OCI-LY3 (cell line): Measurements from ENCODE around the gene INPP5K.

Source experiments
- H2AFZ ChIP-seq: fragments of 200-600, 300-600 bp; shearing (Covaris generic); 2 replicates; pipeline ENCODE4 v1.6.0; 2014; ENCODE audit warnings: antibody characterized with exemption, low read depth, low read length
- H3K27ac ChIP-seq: fragments of 200-600, 300-600 bp; sonication (generic); 2 replicates; pipeline ENCODE4 v1.5.1; 2014; ENCODE audit warnings: mild to moderate bottlenecking, low read length, moderate library complexity, mixed read lengths
- H3K27me3 ChIP-seq: fragments of 200-600, 300-600 bp; sonication (generic); 2 replicates; pipeline ENCODE4 v1.6.1; 2014; ENCODE audit warnings: low read depth, low read length, mixed read lengths
- H3K36me3 ChIP-seq: fragments of 200-600, 300-600 bp; sonication (generic); replicated peaks from 2 replicates; pipeline ENCODE3; 2014; ENCODE audit warnings: low read depth, low read length, mixed read lengths
- H3K4me1 ChIP-seq: fragments of 300-600, 200-600 bp; sonication (generic); 2 replicates; pipeline ENCODE4 v1.6.1; 2014; ENCODE audit warnings: low read length, mixed read lengths
- H3K4me2 ChIP-seq: fragments of 200-600, 300-600 bp; sonication (generic); 2 replicates; pipeline ENCODE4 v1.6.1; 2014; ENCODE audit warnings: low read length, mixed read lengths
- H3K4me3 ChIP-seq: fragments of 300-600, 200-600 bp; sonication (generic); 2 replicates; pipeline ENCODE4 v1.5.1; 2014; ENCODE audit warnings: antibody characterized with exemption, mild to moderate bottlenecking, low read length, moderate library complexity
- H3K79me2 ChIP-seq: fragments of 300-600, 200-600 bp; shearing (Covaris generic); 2 replicates; pipeline ENCODE4 v1.6.1; 2014; ENCODE audit warnings: mild to moderate bottlenecking, low read length, mixed read lengths
- H3K9ac ChIP-seq: fragments of 300-600, 200-600 bp; shearing (Covaris generic); 2 replicates; pipeline ENCODE4 v1.6.0; 2014; ENCODE audit warnings: mild to moderate bottlenecking, low read length, moderate library complexity
- H3K9me3 ChIP-seq: fragments of 200-600, 300-600 bp; shearing (Covaris generic); 2 replicates; pipeline ENCODE4 v1.6.1; 2014; ENCODE audit warnings: low read length, mixed read lengths; ENCODE audit not compliant: insufficient read depth
- H4K20me1 ChIP-seq: fragments of 200-600, 300-600 bp; sonication (generic); 2 replicates; pipeline ENCODE4 v1.6.1; 2016; ENCODE audit warnings: low read length, mixed read lengths; ENCODE audit not compliant: insufficient read depth
- CTCF ChIP-seq: fragments of 200-600, 300-600 bp; sonication (generic); IDR thresholded peaks from 2 replicates; pipeline ENCODE4 v1.5.1; 2014; ENCODE audit warnings: antibody characterized with exemption, low read length, low read depth
- EZH2phosphoT487 ChIP-seq: fragments of 200-600 bp; shearing (Covaris generic); IDR thresholded peaks from 2 replicates; pipeline ENCODE4 v1.6.1; 2018; ENCODE audit warnings: antibody characterized with exemption, mixed run types, low read depth

The INPP5K gene

GRCh38 chr17:1522626-1523025, 6.2 kb upstream of the INPP5K start:
- H4K20me1 ChIP-seq = no peaks in the 10 kb centered on the region
- H3K27ac ChIP-seq = no peak overlapping the region
- H2AFZ ChIP-seq = no peak overlapping the region
- H3K9ac ChIP-seq = no peak overlapping the region
- no peaks in the 10 kb centered on the region for H3K9me3 ChIP-seq
- H3K79me2 ChIP-seq = 0 out of 2 replicates have a peak, but pooled peaks cover 2% of the 10 kb centered on the region
- H3K36me3 ChIP-seq = no peaks in the 10 kb centered on the region
- peaks cover 4% of the 10 kb centered on the region for H3K4me1 ChIP-seq
- no peak for TF ChIP-seq EZH2phosphoT487
- no peak for TF ChIP-seq CTCF
- no peaks in the 10 kb centered on the region for H3K27me3 ChIP-seq
- H3K4me3 ChIP-seq = no peak overlapping the region
- no peak overlapping the region for H3K4me2 ChIP-seq

- no peak overlapping the region for H3K27ac ChIP-seq
Measured at GRCh38 chr17:1521086-1521640, 4.8 kb upstream of the INPP5K start.

GRCh38 chr17:1519678-1520077, 3.3 kb upstream of the INPP5K start:
- Histone ChIP-seq H3K36me3 (no peaks in the 10 kb centered on the region), H4K20me1 (no peaks in the 10 kb centered on the region), H3K4me3 (no peak overlapping the region), H3K4me1 (peaks cover 11% of the 10 kb centered on the region), H3K27me3 (no peaks in the 10 kb centered on the region), H3K9me3 (no peaks in the 10 kb centered on the region), H3K27ac (no peak overlapping the region), H3K9ac (no peak overlapping the region), H3K4me2 (no peak overlapping the region), H3K79me2 (peaks cover 14% of the 10 kb centered on the region; the same call in 1 of the 2 replicates), H2AFZ (no peak overlapping the region)
- TF ChIP-seq CTCF = no peak
- TF ChIP-seq EZH2phosphoT487 = no peak

More at GRCh38 chr17:1521086-1521640, 4.8 kb upstream of the INPP5K start:
- H3K79me2 ChIP-seq = peaks cover 9% of the 10 kb centered on the region; the same call in 1 of the 2 replicates
- H3K36me3 ChIP-seq = no peaks in the 10 kb centered on the region
- H3K9ac ChIP-seq = no peak overlapping the region
- H2AFZ ChIP-seq = no peak overlapping the region
- H3K4me2 ChIP-seq = no peak overlapping the region
- peaks cover 6% of the 10 kb centered on the region for H3K4me1 ChIP-seq
- H3K4me3 ChIP-seq = no peak overlapping the region
- H4K20me1 ChIP-seq = no peaks in the 10 kb centered on the region
- no peaks in the 10 kb centered on the region for H3K9me3 ChIP-seq
- H3K27me3 ChIP-seq = no peaks in the 10 kb centered on the region
- no peak for TF ChIP-seq CTCF
- TF ChIP-seq EZH2phosphoT487 = no peak

- Histone ChIP-seq H3K9me3 (no peaks in the 10 kb centered on the region), H3K79me2 (peaks cover 14% of the 10 kb centered on the region; the same call in 1 of the 2 replicates), H3K27me3 (no peaks in the 10 kb centered on the region), H3K36me3 (no peaks in the 10 kb centered on the region), H2AFZ (no peak overlapping the region), H3K4me3 (no peak overlapping the region), H3K4me1 (peaks cover 11% of the 10 kb centered on the region), H3K27ac (no peak overlapping the region), H3K4me2 (no peak overlapping the region), H4K20me1 (no peaks in the 10 kb centered on the region), H3K9ac (no peak overlapping the region)
- TF ChIP-seq EZH2phosphoT487 (no peak), CTCF (no peak)
Measured at GRCh38 chr17:1518410-1518809, 2.0 kb upstream of the INPP5K start.
